Left lobe of liver (tissue), 2 donors: Measurements from ENCODE around the gene DNALI1. TPM values are rescaled to one million over a fixed set of nuclear protein-coding genes. Genes with fewer than 3 reads are reported as not detected.
"Not testable (repeated sequence)": the region's sequence is repeated elsewhere in the genome, so short reads cannot be mapped to it uniquely, and the experiment has no call there.

Experiments
- ATAC-seq: fragments of 200-7000 bp; cut with Tn5 transposase; one replicate; pipeline ENCODE4 v1.9.1; 2020; ENCODE audit warnings: mild to moderate bottlenecking, moderate library complexity
- DNase-seq: peaks from one replicate; pipeline ENCODE4 v3.0.0-alpha.2; 2020; ENCODE audit warnings: low spot score
- total RNA-seq: library from RNA; stranded (reverse); gene quantifications from one replicate; pipeline ENCODE4 v1.2.1, GENCODE V29; 2021
- donor health status: DM: no; HTN: no; CAD: no; lungs with moderate emphysema.
- donor health status: DM: no; HTN: yes; CAD: no.

DNALI1 gene
- total RNA-seq, 1 donor from 2014 or later, result 6.8 TPM

DNA sequence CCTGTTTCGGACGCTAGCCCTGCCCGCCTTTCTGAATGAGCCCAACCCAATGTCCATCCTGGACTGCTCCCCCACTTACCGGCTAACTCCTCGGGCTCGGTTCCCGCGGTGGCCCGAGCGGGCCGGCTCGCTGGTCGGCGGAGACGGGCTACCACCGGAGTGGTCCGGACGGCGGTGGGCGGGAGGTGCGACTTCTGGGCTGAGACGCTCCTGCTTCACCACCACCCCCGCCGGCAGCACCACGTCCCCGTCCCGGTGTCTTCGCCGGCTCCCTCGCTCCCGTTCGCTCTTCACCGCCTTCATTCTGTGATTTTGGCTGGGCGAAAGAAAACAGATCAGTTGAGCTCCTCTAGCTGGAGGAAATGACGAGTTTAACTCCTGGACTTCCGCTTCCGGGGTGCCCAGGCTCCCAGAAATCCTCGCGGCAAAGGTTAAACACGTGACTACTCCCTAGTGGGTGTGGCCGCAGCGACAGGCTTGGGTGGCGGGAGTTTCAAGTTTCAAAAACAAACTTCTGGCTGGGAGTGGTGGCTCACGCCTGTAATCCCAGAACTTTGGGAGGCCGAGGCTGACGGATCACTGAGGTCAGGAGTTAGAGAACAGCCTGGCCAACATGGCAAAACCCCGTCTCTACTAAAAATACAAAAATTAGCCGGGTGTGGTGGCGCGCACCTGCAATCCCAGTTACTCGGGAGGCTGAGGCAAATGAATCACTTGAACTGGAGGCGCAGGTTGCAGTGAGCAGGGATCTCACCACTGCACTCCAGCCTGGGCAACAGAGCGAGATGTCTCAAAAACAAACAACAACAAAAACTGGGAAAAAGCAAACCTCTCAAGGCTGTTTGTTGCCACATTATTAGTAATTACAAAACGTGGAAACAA lies 2.6 kb upstream of the DNALI1 start, which contains the start of gene SNIP1:
TSS of gene SNIP1 (minus strand) at position 367 of the 882 bp plus-strand sequence. CDS start at position 303, 64 bp downstream.
- peak; percentile 97 for DNase-seq
- peak; percentile 91 for ATAC-seq

DNA sequence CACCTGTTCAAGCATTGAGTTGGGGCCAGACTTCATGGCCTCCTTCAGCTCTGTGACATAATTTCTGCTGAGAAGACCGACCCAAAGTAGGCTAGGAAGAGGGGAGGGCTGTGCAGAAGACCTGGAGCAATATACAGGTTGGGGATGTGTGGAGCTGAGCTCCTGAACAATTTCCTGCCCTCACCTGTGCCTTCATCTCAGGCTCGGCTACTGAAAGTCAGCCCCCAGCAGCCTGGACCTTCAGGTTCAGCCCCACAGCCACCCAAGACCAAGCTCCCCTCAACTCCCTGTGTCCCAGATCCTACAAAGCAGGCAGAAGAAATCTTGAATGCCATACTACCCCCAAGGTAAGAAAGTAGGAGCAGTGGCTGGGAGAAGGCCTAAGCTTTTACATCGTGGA lies 662 bp downstream of the DNALI1 start:
- ATAC-seq, result no peak
- no peak for DNase-seq

DNA sequence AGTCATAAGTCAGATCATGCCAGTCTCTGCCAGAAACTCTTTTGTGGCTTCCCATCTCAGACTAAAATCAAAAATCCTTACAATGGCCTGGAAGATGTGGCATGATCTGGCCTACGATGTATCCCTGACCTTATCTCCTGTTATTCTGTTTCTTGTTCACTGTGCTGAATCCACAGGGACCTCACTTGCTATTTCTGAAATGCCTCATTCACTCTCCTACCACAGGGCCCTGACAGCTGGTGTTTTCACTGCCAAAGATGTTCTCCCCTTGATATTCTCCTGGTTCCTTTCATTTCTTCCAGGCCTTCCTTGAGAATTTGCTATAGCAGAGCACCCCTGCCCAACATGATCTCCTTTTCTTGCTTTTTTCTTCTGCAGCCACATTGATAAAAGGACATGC lies 1.7 kb downstream of the DNALI1 start:
- no peak for ATAC-seq

GRCh38 chr1:37559080-37559479 lies 2.3 kb downstream of the DNALI1 start:
- no peak for ATAC-seq

More for the DNA sequence above, 1.7 kb downstream of the DNALI1 start:
- no peak for DNase-seq

DNA sequence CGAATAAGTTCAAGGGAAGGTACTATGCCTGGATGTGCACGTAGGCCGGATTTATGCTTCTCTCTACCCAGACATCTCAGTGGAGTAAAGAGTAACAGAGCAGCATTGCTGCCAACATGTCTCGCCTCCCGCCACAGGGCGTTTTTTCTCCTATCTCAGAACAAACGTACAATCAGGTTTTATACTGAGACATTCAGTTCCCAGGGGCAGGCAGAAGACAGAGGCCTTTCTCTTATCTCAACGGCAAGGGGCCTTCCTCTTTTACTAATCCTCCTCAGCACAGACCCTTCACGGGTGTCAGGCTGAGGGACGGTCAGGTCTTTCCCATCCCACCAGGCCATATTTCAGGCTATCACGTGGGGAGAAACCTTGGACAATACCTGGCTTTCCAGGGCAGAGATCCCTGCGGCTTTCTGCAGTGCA lies 3.2 kb downstream of the DNALI1 start:
- DNase-seq, result not testable (repeated sequence)

More at GRCh38 chr1:37559080-37559479, 2.3 kb downstream of the DNALI1 start:
- DNase-seq, result no peak

GRCh38 chr1:37560401-37561132 lies 3.8 kb downstream of the DNALI1 start:
- ATAC-seq, result no peak

More for the DNA sequence above, 3.2 kb downstream of the DNALI1 start:
- not testable (repeated sequence) for ATAC-seq

DNA sequence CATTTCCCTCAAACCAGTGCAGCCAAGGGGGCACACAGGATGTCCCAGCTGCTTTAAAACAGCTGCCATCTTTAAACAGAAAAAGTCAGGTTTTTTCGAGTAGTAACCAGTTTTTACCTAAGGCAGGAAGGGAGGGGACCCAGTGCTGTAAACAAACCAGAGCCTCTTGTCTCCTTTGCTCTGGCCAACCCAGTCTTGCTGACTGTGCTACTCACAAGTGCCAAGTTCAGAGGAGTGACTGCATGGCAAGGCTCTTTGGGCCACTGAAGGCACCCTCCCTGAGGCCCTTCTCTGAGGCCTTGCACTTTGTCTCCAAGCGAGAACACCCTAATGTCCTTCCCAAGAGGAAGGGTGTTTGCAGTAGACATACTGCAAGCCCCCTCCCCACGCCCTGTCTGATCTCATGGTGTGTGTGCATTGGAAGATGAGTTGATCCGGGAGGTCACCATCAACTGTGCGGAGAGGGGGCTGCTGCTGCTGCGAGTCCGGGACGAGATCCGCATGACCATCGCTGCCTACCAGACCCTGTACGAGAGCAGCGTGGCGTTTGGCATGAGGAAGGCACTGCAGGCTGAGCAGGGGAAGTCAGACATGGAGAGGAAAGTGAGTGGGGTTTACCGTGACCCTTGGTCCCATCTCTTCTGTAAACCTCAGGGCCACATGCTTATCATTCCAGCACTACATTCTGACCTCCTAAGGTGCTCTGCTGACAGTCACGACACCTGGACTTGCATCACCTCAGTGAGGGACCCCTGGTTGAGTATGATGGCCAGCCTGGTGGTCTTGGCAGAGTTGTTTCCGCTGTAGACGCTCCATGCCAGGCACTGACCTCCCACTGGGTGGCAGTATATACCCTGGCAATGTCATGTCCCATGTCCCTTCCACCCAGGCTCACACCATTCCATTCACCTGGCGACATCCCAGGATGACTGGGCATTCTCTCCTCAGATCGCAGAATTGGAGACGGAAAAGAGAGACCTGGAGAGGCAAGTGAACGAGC lies 4.7 kb downstream of the DNALI1 start:
- ATAC-seq (peak; percentile 26), DNase-seq (no peak)

More at GRCh38 chr1:37560401-37561132, 3.8 kb downstream of the DNALI1 start:
- DNase-seq, result no peak

DNA sequence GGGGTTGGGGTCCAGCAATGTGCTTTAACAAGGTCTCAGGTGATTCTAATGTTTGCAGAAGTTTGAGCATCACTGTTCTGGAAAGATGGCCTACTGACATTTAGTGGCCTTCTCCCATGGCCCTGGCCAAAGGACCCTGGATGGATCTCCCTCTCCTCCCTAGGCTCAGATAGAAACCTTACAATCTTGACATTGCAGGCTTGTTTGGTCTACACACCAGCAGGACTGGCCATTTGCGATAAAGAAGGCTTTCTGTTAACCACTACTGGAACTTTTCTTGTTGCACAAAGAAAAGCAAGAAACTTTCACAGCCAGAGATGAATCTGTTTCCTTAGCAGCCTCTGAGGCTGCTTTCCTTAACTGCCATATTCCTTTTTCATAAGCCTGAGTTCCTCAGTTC lies 6.2 kb downstream of the DNALI1 start:
- DNase-seq, result no peak
- no peak for ATAC-seq

GRCh38 chr1:37564892-37565291 lies 8.2 kb downstream of the DNALI1 start:
- ATAC-seq (no peak), DNase-seq (no peak)

DNA sequence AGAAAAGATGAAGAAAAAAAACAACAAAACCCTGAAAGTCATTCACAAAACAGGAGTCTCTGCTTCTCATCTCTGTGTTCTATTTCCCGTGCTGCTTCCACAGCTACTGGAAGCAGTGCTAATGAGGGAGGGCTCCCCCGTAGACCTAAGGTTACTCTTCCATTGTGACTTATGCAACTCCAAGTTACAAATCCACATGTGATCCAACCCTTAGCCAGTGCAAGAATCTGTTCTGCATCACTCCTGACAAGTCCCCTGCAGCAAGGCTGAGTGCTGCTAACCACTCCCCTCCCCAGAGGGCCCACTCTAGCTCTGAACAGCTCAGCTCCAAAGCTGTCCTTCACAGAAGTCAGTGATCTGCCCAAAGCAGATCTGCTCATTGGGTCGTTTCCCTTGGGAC lies 10.3 kb downstream of the DNALI1 start:
- DNase-seq, result no peak
- no peak for ATAC-seq

DNA sequence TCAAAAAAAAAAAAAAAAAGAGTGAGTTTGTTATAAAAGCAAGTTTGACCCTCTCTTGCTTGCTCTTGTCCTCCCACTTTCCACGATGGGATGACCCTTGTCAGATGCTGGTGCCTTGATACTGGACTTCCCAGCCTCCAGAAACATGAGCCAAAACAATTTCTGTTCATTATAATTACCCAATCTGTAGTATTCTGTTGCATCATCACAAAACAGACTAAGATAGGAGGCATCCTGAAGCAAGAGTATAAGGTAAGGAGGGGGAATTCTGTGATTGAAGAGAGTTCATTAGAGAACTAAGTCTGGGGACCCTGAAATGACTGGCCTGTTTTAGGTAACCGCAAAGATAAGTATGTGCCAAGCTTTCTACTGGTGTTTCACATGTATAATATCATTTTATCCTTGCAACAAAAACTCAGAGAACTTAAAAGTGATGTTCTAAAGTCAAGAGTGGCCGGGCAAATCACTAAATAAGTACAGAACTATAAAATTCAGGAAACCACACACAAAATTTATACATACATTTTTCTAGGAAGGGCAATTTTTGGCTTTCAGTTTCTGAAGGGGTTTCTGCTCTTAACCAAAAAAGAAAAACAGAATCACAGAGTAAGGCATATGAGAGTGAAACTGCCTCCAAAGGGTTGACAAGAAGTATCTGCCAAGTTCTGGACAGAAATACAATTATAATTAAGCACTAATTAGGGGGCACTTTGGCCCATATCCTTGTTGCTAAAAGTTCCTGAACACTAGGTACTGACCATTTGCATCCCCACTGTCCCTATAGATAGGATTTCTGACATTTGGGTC lies 14.0 kb downstream of the DNALI1 start:
- ATAC-seq (no peak), DNase-seq (no peak)

DNA sequence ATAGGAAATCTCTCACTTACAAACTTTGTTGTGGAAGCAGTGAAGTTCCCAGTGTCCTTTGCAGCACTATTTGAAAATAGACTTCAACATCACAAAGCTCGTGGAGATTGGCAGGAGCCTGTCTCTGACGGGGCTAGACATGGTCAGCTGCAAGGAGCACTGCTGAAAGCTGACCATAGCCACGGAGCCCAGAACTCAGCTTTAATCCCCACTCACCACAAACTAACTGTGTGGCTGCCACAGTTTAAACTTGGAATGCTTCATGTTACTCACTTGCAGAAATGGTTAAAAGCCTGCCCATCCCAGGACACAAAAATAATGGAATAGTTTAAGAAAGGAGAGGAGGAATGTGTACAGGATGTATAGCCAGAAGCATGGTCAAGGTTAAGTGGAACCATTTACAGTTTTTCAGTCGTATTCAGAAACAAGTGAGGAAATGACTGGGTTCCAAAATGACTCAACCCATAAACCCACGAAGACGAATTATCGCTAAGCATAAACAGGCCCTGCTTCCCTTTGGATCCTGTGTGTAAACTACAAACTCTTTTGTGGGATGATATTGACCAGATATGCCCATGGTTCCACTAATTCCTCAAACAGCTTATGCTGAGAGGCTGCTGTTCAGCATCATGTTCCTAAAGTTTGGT lies 18.2 kb downstream of the DNALI1 start:
- DNase-seq (no peak), ATAC-seq (no peak)

DNA sequence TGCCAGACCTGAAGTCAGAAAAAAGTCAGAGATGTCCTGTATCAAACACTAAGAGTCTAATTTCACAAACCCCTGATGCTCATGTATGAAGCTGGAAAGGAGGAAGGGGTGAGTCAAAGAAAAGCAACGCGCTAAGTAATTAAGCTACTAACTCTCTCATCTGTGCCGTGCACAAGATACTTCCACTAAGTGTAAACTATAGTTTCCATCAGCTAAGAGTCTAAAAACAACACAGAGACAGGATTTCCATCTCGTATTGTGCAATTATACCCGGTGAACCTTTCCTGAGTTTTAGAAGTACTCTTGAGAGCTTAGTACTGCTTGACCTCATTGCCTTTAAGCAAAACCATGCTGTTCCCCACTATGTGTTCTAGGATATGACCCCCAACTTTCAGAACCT lies 19.0 kb downstream of the DNALI1 start:
- no peak for ATAC-seq
- no peak for DNase-seq

GRCh38 chr1:37584544-37584943 lies 27.8 kb downstream of the DNALI1 start:
- ATAC-seq, result not testable (repeated sequence)

DNA sequence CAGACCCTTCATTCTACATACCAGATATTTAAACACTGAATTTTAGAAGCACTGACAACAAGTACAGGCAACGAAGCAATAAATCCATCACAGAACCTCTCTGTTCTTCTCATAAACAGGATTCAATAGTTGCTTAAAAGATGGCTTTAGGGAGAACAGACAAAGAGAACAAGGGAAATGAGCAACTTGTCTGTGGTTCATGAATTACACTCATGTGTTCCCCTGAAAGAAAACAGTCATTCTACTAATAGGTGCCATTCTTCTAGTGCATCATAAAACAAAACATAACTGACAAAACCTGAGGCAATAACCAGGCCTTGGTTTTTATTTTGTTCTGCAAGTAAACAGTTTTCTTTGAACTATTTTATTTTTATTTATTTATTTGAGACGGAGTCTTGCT lies 32.2 kb downstream of the DNALI1 start:
- ATAC-seq (no peak), DNase-seq (no peak)

More at GRCh38 chr1:37584544-37584943, 27.8 kb downstream of the DNALI1 start:
- DNase-seq, result not testable (repeated sequence)

GRCh38 chr1:37593726-37594125 lies 37.0 kb downstream of the DNALI1 start:
- DNase-seq (no peak), ATAC-seq (no peak)

DNA sequence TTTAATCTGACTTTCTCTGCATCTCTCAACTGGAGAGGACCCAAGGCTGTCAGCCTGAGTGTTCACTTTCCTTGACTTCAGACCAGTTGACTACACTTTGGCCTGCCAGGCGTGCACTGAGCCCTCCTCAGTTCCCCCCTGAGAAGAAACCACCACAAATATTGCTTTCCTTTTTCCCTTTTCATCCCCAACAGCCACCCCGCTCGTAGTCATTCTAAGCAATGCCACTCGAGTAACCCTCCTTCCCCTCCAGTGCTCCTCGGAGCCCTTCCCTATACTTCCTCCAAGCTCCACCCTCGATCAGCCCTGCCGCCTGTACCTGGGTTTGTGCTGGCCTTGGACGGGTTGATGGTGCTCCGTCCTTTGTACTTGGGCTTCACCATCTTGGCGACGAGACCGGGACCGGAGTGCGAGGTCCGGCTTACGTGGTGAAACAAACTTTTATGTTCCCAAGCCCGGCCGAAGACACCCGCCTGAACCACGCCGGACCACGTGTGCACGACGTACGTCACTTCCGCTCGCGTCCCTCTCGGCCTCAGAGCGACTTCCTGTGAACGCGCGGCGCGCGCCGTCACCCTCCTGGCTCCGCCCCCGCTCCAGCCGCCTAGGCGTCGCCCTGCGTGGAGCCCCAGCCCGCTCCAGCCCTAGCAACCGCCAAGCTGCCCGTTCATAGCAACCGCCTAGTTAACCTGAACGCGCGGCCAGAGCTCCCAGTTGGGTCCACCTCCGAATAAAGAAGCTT lies 38.9 kb downstream of the DNALI1 start, which contains the start of gene GNL2:
TSS of gene GNL2 (minus strand) at position 498 of the 742 bp plus-strand sequence. CDS start at position 383, 115 bp downstream.
- DNase-seq (peak; percentile 98), ATAC-seq (peak; percentile 100)

GRCh38 chr1:37596182-37596667 lies 39.5 kb downstream of the DNALI1 start:
- no peak for DNase-seq
- no peak for ATAC-seq
